GM19455 (cell line): Measurements from ENCODE around the gene ACAA2.

Experiments
- ATAC-seq: cut with Tn5 transposase; IDR thresholded peaks from one replicate; pipeline ENCODE4 v1.9.1; 2021; ENCODE audit not compliant: unreplicated experiment

The ACAA2 gene

DNA sequence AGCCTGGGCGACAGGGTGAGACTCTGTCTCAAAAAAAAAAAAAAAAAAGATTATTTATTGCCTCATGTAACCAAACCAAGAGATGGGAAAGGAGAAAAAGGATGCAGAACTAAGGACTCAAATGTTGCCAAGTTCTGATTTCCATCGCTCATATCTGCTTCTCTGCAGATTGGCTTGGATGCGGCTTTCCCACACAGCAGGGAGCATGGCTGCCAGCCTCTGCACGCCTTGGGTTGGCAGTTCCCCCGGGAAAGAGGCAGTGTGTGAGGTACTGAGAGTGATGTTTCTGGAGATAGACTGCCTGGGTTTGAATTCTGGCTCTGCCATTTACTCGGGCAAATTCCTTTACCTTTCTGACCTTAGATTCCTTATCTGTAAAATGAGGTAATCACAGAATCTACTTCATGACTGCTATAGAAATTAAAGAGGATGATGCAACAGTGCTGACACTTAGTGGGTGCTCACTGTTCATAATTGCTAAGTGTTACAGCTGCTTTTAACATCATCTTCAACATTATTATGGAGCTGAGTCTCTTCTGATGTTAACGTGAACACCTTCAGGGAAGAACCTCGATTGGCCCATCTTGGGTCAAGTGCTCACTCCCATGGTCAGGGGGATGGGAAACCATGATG lies 68.8 kb downstream of the ACAA2 start:
- ATAC-seq: no peak

DNA sequence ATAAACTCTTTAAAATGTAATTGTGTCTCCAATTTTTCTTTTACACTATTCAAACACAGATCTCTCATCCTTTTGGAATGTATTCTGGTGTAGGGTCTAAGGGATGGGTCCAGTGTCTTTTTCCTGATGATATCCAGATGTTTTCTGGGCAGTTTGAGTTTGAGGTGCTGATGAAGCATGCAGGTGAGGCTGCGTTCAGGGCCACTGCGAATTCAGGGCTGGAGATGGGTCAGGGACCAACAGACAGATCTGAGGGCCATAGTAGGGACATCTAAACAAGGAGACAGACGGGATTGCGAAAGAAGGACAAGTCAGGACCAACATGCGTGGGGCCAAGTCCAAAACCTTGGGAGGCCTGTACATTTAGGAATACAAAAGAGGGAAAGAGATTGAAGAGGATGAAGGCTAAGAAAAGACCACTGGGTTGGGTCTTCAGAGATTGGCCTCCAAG lies 70.2 kb downstream of the ACAA2 start:
- no peak for ATAC-seq

DNA sequence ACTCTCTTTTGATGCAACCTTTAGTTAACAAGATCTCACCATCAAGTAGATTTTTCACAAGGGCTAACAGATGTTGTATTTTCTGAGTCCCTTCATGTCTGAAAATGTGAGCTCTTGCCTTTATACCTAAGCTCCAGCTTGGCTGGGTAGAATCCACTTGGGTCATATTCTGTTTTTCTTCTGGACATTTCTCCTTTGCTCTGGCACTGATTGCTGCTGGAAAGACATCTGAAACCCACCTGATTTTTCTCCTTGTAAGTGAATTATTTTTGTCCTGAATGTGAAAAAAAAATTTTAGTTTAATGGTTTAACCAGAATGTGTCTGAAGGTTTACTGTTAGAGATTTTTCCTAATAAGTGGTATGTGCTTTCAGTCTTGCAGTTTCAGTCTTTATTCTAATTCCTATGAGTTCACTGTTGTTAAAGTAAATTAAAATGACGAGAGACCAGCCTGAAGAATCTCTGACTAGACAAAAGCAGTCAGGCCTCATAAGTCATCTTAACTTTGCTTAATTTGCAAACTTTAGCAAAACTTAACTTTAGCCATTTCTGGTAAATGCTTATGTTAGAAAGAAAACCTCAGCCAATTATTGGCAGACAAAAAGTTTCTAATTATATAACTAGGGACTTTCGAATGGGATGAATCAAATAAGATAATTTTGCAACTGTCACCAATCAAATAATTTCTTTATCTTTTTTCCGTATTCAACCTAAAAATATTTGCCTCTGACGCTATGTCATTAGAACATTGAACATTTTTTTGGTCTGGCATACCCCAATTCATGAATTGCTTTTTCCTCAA lies 70.8 kb downstream of the ACAA2 start:
- no peak for ATAC-seq

DNA sequence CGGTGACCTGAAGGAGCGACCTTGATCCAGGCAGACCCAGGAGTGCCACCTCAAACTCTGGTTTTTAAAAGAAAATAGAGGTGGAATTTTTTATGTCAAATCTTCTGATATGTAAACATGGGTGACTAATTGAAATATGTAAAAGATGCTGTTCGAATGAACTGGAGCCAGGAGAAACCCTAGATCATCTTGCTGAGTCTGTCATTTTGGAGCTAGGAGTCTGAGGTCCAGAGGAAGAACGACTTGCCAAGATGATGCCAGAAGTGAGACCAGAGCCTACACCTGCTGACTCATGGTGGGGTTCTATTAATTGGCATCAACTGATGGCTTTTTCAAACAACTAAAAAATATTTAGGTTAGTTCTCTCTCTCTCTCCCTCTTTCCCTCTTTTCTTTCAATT lies 74.1 kb downstream of the ACAA2 start:
- ATAC-seq: no peak

DNA sequence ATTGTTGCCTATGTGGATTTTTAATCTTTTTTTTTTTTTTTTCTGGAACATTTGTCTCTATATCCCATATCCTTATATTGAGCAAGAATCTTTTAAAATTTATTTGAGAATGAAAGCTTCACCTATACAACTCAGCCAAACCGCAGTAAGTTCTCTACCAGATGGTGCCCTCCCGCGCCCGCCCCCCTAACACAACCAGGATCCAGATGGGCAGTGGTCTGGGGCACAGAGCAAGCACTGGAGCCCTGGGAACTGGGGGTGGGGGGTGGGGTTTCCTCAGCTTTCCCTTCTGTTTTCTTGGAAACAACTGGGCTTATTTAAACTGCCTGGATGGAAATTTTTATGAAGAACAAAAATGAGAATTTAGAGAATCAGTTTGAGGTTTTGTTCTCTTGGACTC lies 74.6 kb downstream of the ACAA2 start:
- ATAC-seq: no peak

DNA sequence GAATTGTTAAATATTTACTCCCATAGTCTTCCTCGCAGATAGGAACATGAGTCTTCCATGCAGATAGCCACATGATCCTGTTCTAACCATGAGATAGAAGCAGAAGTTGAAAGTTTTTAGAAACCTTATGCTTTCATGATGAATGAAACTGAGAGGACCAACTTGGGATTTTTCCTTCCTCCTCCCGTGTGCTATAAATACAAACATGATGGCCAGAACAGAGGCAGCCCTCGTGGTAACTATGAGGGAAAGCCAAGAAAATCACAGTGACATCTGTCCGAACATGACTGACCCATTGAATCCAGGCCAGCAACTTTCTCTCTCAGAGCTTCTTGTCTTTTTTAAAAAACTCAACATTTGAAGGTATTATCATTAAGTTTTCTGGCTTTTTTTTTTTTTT lies 78.5 kb downstream of the ACAA2 start:
- ATAC-seq: no peak

DNA sequence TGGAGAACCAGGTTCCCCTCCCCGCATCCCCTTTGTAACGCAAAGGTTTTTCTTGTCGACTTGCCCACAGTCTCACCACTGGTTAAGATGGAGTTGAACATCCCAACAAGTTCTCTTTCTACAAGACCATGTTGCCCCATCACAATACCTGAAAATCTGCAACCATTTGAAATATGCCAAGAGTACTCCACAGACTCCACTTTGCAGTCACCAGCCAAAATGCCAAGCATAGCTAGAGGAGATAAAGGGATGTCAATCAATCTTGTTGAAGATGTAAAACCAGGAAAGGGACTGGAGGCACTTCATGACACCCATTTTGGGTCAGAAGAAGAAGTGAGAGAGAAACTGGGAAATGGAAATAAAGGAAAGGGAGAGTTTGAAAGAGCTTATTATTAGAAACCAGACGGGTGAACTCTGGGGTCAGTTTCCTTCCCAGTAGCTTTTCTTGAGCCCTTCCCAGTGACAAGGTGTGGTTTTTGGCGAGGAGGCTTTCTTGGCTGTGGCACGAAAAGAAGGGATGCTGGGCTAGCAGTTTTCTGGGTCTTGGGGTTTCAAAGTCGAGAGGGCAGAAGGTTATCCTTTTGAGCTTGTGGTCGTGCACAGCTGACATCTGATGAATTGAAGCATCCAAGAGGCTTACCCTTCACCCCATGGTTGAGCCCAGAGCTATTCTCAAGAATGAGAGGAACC lies 79.3 kb downstream of the ACAA2 start:
- ATAC-seq: no peak

DNA sequence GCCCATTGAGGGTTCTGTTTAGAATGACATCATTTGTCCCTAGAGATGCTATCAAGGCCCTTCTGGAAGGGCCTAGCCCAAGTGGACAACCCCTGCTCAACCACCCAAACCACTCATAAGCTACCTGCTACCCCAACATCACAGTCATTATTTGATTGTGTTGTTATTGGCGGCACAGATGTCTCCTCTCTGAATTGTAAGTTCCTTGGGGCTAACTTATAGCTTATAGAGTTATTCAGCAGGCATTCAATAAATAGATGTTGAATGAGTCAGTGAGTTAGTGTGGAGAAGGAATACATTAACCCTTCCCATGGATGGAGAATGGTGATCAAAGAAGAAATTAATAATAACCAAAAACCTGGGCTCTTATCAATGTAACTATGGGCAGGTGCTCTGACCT lies 80.0 kb downstream of the ACAA2 start:
- no peak for ATAC-seq
